ENCODE measurements around the gene TBX4.

TBX4 gene

DNA sequence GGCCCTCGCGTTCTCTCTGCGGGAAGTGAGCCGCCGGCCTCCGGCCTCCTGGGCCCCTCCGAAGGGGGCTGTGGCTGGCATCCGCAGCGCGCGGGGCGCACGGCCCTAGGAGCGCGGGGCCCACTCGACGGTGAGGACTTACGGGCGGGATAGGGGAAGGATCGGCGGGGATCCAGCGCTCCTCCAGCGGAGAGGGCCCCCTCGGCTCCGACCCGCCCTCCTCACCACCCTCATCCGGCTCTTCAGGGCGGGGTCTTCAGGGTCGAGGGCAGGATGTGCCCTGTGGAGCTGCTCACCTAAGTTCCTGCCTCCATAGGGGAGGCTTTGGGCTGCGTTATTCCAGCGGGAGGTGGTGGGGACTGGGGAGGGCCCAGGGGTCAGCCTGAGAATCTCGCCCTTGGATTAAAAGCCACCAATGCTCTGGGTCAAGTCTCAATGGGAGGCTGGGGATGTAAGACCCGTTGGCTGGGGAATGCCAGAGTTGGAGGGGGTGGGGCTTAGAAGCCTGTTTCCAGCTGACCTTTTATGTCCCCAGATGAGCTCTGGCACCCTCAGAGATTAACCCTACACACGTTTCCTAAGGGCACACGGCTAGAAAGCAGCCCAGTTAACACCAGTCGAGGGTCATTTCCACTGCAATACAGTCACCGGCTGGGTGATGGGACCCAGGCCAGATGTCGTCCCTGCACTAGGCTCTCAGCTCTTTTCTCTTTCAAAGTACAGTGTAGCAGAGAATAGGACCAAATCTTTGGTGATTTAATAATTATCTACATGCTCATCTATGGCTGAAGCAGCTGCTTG is 39.2 kb upstream of the TBX4 start:
- DNase-seq (ENCODE audit: low spot score) = peak; percentile 78

- no peak for DNase-seq (ENCODE audit: low spot score)
These were observed 38.5 kb upstream of the TBX4 start for GRCh38 chr17:61413661-61414126.

DNA sequence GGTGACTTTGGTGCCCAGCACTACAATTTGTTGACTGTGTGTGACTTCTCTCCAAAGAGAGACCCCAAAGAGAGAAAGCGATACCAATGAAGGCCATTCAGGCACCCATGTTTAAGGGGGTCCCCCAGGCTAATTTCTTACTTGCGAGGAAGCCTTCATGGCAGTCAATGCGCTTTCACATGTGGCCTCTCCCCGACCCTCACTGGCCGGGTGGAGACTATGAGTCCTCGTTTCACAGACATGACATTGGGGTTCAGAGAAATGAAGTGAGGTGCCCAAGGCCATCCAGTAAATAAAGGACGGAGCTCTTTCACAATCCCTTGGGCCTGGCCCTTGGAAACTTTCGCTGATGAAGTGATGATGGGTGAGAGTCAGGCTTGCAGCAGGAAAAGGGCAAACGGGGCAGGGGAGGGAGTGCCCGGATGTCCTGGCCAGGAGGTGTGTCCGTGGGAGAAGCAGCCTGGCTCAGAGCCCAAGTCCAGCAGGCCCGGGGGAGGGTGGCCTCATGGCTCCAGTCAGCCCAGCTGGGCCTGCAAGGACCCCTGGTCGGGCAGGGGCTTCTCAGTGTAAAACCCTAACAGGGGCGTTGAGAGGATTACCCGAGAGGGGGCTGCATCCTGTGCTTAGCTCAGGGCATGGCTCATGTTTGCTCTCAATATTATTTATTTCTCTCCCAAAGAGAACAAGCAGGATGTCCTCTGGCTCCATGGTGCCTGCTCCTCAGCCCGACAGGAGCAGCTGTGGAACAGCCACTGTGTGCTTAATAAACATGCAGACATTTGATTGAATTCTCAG is 37.9 kb upstream of the TBX4 start:
- DNase-seq (ENCODE audit: low spot score) = peak; percentile 71

DNA sequence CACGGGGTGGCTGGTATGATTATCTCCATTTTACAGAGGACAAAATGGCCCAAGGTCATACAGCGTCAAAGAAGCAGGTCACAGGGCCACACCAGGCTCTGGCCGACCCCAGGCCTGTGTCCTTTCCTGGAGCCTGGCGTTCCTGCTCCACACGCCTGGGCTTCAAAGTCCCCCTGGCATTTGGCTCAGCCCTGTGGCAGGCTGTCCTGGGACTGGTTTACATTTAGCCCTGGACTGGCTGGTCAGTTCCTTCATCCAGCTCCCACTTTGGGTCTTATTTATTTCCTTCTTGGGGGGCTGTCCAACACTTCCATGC is 37.3 kb upstream of the TBX4 start:
- DNase-seq (ENCODE audit: low spot score) = peak; percentile 35

DNA sequence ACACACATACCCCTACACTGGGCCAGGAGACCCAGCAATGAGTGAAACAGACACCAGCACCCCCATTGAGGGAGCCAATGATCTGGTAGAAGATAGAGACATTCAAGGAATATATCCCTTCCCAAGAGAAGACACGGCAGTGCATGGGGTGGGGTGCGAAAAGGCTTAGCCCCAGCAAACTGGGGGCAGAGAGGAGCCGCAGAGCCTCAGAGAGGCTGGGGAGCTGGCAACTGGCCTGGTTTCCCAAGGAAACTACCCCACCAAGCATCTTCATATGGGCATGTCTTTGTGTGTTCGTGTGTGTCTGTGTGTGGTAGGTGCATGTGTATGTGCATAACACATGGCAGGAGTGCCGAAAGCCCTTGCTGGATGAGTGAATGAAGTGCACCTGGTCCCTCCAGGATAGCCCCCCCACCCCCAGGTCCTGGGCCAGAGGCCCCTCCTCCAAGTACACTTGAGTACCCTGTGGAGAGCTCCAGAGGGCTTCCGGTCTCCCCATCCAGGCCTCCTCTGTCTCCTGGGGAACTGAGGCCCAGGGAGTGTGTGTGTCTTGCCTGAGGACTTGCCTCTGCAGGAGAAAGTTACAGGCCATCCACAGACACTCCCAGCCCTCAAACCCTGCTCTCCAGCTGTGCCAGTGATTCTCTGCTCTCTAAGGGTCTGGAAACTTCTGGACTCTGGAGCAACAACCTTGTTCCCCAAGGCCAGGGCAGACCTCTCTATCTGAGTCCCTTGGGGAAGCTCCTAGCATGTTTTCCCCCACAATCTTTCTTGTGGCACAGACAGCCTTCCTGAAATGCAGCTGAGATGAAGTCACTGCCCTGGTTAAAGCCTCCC is 36.6 kb upstream of the TBX4 start:
- no peak for DNase-seq (ENCODE audit: low spot score)

- no peak for DNase-seq (ENCODE audit: low spot score)
These were observed 36.0 kb upstream of the TBX4 start for GRCh38 chr17:61416211-61416539.

DNA sequence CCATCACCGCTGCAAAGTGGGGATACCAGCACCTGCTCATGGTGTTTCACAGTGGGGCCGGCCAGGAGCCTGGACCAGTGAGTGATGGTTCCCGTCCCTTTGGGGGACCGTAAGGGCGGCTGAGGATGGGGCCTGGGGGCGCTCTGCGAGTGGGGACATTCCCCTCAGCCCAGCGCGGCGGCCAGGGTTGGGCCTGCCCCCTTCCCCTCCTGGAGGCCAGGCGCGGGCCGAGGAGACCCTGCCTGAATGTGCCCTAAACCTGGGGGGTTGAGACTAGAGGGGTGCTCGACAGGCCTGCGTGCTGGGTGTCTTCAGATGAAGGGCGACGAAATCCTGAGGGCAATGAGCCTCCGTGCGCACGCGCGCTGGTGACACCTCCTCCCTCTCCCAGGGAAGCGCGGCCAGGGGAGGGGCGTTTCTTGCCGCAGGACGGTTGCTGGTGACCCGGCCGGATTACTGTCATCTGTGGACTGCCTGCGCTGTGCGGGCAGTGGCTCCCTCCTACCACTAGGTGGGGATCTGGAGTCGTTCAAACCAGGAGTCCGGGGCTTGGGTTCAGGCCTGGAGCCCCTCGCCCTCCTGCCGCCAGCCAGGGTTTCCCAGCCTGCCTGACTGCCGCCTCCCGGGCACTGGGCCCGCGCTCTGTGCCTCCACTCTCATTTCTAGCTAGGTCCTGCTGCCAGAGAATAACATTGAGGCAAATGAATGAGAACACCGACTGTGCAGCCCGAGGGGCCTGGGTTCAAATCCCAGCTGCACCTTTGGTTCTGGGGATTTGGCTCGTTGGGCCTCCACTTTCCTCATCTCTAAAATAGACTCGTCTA is 35.5 kb upstream of the TBX4 start:
- DNase-seq (ENCODE audit: low spot score) = peak; percentile 100

- DNase-seq (ENCODE audit: low spot score) = no peak
These were observed 33.8 kb upstream of the TBX4 start for GRCh38 chr17:61418449-61418848.

GRCh38 chr17:61419496-61420046 is 32.7 kb upstream of the TBX4 start:
- no peak for DNase-seq (ENCODE audit: low spot score)

DNA sequence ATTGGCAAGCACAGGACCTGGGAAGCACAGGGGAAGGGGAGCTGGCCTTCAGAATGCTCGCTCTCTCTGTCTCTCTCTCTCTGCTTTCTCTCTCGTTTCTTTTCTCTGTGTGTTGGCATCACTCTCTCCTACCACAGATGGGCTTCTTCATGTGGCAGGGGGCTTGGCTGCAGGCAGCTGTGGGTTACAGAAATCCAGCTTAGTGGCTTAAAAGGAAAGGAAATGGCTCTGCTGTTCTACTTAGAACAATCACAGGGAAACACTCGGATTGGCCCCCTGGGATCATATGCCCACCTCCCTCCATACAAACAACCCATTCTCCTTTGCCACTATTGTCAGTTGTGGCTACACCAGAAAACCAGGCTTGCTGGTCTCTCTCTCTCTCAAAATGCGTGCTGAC is 32.2 kb upstream of the TBX4 start:
- no peak for DNase-seq (ENCODE audit: low spot score)

- DNase-seq (ENCODE audit: low spot score) = no peak
These were observed 31.4 kb upstream of the TBX4 start for GRCh38 chr17:61420745-61421398.

DNA sequence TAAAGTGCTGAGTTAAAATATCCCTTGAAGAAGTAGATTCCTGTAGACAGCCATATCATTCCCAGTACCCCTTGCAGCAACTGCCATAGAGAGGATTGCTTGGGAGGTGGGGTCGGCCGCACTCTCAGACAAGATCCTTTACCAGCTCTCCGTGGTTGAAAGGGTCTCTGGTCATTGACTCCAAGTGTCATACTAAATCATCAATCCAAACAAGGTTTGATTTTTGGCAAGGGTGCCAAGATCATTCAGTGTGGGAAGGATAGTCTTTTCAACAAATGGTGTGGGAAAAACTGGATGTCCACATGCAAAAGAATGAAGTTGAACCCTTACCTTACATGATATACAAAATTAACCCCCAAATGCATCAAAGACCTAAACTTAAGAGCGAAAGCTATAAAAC is 30.8 kb upstream of the TBX4 start:
- DNase-seq (ENCODE audit: low spot score) = no peak

- no peak for DNase-seq (ENCODE audit: low spot score)
These were observed 30.0 kb upstream of the TBX4 start for GRCh38 chr17:61422116-61422799.

DNA sequence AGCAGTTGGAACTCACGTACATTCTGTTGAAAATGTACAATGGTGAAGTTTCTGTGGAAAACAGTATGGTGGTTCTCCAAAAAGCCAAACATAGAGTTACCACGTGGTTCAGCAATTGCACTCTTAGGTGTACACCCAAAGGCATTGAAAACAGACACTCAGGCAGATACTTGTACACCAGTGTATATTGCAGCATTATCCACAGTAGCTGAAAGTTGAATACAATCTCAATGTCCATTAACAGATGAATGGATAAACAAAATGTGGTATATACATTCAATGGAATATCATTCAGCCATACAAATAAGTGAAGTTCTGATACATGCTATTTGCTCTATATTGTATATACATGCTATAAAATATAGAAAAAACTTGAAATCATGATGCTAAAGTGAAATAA is 29.4 kb upstream of the TBX4 start:
- DNase-seq (ENCODE audit: low spot score) = no peak

DNA sequence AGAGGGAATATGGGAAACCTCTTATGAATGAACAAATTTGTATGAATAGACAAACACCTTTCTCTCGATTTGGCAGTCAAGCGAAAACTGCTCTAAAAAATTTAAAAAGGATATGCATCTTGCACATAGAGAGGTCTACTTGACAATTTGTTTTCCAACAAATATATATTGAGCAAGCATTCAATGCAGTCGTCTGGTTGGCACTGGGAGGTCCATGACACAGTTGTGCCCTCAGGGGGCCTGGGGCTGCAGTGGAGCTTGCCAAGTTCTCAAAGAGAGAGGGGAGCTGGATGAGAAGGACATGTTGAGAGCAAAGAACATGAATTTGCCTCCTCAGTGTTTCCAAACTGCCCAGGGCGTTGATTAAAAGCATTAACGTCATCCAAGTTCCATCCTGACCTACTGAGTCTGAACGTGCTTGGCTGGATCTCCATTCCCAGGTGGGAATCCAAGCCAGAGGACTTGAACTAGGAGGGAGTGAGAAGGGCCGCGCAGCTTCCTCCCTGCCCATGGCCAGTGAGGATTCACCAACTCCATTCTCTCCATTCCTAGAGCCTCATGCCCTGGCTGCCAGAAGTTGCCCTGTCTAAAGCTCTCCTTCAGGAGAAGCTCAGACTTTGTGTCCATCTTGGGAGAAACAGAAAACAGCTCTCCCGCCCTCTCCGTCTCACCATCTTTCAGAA is 28.1 kb upstream of the TBX4 start:
- no peak for DNase-seq (ENCODE audit: low spot score)

- peak; percentile 65 for DNase-seq (ENCODE audit: low spot score)
These were observed 26.3 kb upstream of the TBX4 start for GRCh38 chr17:61425682-61426481.

DNA sequence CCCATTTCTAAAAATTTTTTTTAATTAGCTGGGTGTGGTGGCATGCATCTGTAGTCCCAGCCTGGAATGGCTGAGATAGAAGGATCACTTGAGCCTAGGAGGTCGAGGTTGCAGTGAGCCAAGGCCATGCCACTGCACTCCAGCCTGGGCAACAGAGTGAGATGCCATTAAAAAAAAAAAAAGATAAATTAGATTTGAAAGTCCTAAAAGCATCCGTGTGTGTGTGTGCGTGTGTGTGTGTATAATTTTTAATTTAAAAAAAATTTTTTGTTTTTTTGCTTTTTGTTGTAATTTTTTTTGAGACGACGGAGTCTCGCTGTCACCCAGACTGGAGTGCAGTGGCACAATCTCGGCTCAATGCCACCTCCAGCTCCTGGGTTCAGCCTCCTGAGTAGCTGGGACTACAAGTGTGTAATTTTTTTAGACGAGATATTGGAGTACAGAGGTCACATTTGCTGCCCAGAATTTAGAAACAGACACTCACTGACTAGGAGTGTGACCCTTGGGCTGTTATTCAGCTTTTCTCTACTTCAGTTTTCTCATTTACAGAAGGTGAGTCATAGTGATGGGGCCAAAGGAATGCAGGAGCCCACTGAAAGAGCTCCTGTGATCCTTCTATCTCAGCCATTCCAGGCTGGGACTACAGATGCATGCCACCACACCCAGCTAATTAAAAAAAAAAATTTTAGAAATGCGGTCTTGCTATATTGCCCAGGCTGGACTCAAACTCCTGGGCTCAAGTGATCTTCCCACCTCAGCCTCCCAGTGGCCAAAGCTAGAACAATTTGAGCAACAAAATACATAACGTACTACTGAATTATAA is 25.5 kb upstream of the TBX4 start:
- no peak for DNase-seq (ENCODE audit: low spot score)

DNA sequence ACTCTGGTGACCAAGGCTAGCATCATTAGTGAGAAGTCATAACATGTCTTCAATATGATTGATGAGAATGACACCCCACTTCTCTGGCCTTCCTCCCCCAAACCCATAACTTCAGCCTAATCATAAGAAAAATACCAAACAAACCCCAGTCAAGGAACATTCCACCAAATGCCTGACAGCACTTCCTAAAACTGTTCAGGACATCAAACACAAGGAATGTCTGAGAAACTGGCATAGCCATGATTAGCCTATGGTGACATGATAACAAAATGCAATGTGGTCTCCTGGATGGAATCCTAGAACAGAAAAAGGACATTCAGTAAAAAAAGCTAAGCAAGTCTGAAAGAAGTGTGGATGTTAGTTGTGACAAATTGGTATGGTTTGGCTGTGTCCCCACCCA is 24.7 kb upstream of the TBX4 start:
- no peak for DNase-seq (ENCODE audit: low spot score)
